Osteoblast (primary cell): ENCODE data around the gene UBE2U. TPM values are rescaled to one million over a fixed set of nuclear protein-coding genes. Genes with fewer than 3 reads are reported as not detected.

Source experiments
- DNase-seq: peaks from one replicate; pipeline ENCODE4 v3.0.0; 2011; ENCODE audit warnings: low spot score, mixed read lengths; ENCODE audit not compliant: insufficient read length; ENCODE audit errors: missing footprints
- H2AFZ ChIP-seq: 2 replicates; pipeline ENCODE4 v1.6.0; 2011; ENCODE audit warnings: mild to moderate bottlenecking, low read length
- H3K27ac ChIP-seq: 2 replicates; pipeline ENCODE4 v1.5.1; 2011; ENCODE audit warnings: mild to moderate bottlenecking, low read depth, low read length, moderate library complexity
- H3K27me3 ChIP-seq: 2 replicates; pipeline ENCODE4 v1.6.0; 2012; ENCODE audit warnings: mild to moderate bottlenecking, control low read depth, inconsistent platforms, low read length, moderate library complexity; ENCODE audit not compliant: insufficient read depth
- H3K36me3 ChIP-seq: 2 replicates; pipeline ENCODE4 v1.5.1; 2011; ENCODE audit warnings: mild to moderate bottlenecking, low read length, control low read depth, moderate library complexity; ENCODE audit not compliant: insufficient read depth
- H3K4me1 ChIP-seq: 2 replicates; pipeline ENCODE4 v1.5.1; 2011; ENCODE audit warnings: mild to moderate bottlenecking, low read length, control low read depth, moderate library complexity; ENCODE audit not compliant: insufficient read depth
- H3K4me2 ChIP-seq: 2 replicates; pipeline ENCODE4 v1.6.0; 2011; ENCODE audit warnings: mild to moderate bottlenecking, low read length; ENCODE audit not compliant: insufficient read depth
- H3K4me3 ChIP-seq: fragments of 200-600 bp; sonication (generic); 3 replicates; pipeline ENCODE4 v1.5.1; 2012; ENCODE audit warnings: mild to moderate bottlenecking, low read length, inconsistent platforms; ENCODE audit not compliant: insufficient read depth
- H3K79me2 ChIP-seq: 2 replicates; pipeline ENCODE4 v1.6.0; 2012; ENCODE audit warnings: mild to moderate bottlenecking, low read length, control low read depth, inconsistent platforms; ENCODE audit not compliant: insufficient read depth
- H3K9me3 ChIP-seq: 2 replicates; pipeline ENCODE4 v1.5.1; 2011; ENCODE audit warnings: low read depth, low read length, control low read depth
- H4K20me1 ChIP-seq: 2 replicates; pipeline ENCODE4 v1.6.0; 2012; ENCODE audit warnings: mild to moderate bottlenecking, low read length, control low read depth; ENCODE audit not compliant: insufficient read depth
- total RNA-seq: library from RNA; depleted of rRNA; stranded (reverse); fragments of >200 nt; gene quantifications from 2 replicates; pipeline ENCODE4 v1.2.3, GENCODE V29; 2012
- TF ChIP-seq, protein P1 (sequence below): IDR thresholded peaks from 2 replicates; pipeline ENCODE4 v1.5.1; 2011; ENCODE audit warnings: mild to moderate bottlenecking, low read depth, low read length, moderate library complexity; ENCODE audit errors: extremely low read depth

The UBE2U gene
- total RNA-seq, 1 donor: not detected

GRCh38 chr1:64162804-64163203 lies 40.6 kb upstream of the UBE2U start:
- no peak overlapping the region for H3K27ac ChIP-seq
- H4K20me1 ChIP-seq: no peaks in the 10 kb centered on the region
- H3K9me3 ChIP-seq: no peaks in the 10 kb centered on the region
- H3K36me3 ChIP-seq: peaks cover 16% of the 10 kb centered on the region
- H3K4me2 ChIP-seq: no peak overlapping the region
- no peak overlapping the region for H3K4me3 ChIP-seq
- peaks cover 48% of the 10 kb centered on the region for H3K4me1 ChIP-seq
- H3K27me3 ChIP-seq: no peaks in the 10 kb centered on the region
- no peaks in the 10 kb centered on the region for H3K79me2 ChIP-seq
- TF ChIP-seq, protein P1, sequence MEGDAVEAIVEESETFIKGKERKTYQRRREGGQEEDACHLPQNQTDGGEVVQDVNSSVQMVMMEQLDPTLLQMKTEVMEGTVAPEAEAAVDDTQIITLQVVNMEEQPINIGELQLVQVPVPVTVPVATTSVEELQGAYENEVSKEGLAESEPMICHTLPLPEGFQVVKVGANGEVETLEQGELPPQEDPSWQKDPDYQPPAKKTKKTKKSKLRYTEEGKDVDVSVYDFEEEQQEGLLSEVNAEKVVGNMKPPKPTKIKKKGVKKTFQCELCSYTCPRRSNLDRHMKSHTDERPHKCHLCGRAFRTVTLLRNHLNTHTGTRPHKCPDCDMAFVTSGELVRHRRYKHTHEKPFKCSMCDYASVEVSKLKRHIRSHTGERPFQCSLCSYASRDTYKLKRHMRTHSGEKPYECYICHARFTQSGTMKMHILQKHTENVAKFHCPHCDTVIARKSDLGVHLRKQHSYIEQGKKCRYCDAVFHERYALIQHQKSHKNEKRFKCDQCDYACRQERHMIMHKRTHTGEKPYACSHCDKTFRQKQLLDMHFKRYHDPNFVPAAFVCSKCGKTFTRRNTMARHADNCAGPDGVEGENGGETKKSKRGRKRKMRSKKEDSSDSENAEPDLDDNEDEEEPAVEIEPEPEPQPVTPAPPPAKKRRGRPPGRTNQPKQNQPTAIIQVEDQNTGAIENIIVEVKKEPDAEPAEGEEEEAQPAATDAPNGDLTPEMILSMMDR: no peak
- no peak for DNase-seq
- no peak overlapping the region for H2AFZ ChIP-seq

- Histone ChIP-seq H3K9me3 (no peaks in the 10 kb centered on the region), H3K27me3 (no peaks in the 10 kb centered on the region), H4K20me1 (no peaks in the 10 kb centered on the region), H3K79me2 (no peaks in the 10 kb centered on the region), H3K4me3 (no peak overlapping the region), H3K27ac (peak overlapping the region; percentile 43), H3K4me1 (peaks cover 52% of the 10 kb centered on the region), H2AFZ (no peak overlapping the region), H3K36me3 (peaks cover 16% of the 10 kb centered on the region), H3K4me2 (no peak overlapping the region)
- DNase-seq: no peak
- TF ChIP-seq, protein P1: no peak
Observed at GRCh38 chr1:64163431-64163830, 40.0 kb upstream of the UBE2U start.

DNA sequence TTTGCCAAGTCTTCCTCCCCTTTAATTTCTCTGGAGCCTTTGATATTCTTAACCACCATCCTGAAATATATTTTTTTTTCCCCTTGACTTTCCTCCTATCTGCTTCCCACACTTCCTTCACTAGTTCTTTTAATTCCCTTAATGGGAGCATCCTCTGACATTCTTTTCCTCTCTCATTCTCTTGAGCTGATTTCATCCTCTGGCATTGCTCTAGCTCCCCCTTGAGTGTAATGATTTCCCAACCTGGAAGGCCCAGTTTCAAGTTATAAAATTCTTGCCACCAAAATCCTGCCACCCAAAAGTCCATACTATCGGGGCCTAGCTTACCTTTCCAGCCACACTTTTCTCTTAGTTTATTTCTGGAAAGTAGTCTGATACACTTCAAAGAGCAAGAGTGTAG lies 39.5 kb upstream of the UBE2U start:
- TF ChIP-seq, protein P1: peak; percentile 66
- Histone ChIP-seq H3K9me3 (no peaks in the 10 kb centered on the region), H3K4me1 (peaks cover 52% of the 10 kb centered on the region), H3K36me3 (peaks cover 14% of the 10 kb centered on the region), H3K4me3 (no peak overlapping the region), H3K4me2 (no peak overlapping the region), H3K27me3 (no peaks in the 10 kb centered on the region), H3K79me2 (no peaks in the 10 kb centered on the region), H2AFZ (no peak overlapping the region), H3K27ac (peak overlapping the region; percentile 43), H4K20me1 (no peaks in the 10 kb centered on the region)
- DNase-seq: no peak

- H2AFZ ChIP-seq: no peak overlapping the region
- H4K20me1 ChIP-seq: no peaks in the 10 kb centered on the region
- TF ChIP-seq, protein P1: no peak
- H3K4me1 ChIP-seq: peaks cover 44% of the 10 kb centered on the region
- H3K79me2 ChIP-seq: no peaks in the 10 kb centered on the region
- peak overlapping the region; percentile 73 for H3K27ac ChIP-seq
- no peaks in the 10 kb centered on the region for H3K9me3 ChIP-seq
- no peak overlapping the region for H3K4me2 ChIP-seq
- peaks cover 6% of the 10 kb centered on the region for H3K36me3 ChIP-seq
- H3K4me3 ChIP-seq: no peak overlapping the region
- no peaks in the 10 kb centered on the region for H3K27me3 ChIP-seq
- DNase-seq: no peak
Observed at GRCh38 chr1:64166629-64167028, 36.8 kb upstream of the UBE2U start.
